Right renal cortex interstitium (tissue), 3 donors: Measurements from ENCODE around the gene KCNC1. TPM values are rescaled to one million over a fixed set of nuclear protein-coding genes. Genes with fewer than 3 reads are reported as not detected.

Experiments used
- DNase-seq, 3 donors: peaks; one replicate each; pipeline ENCODE4 v3.0.0-alpha.2; 2013; ENCODE audit warnings: low read depth in 3 of 3, low spot score in 2 of 3
- polyA plus RNA-seq, 3 donors: library from polyadenylated mRNA; unstranded; fragments of 120-200 nt; gene quantifications; one replicate each; pipeline ENCODE4 v1.2.1, GENCODE V29; 2013; ENCODE audit not compliant: insufficient read length in 3 of 3

The KCNC1 gene
- polyA plus RNA-seq, 3 donors: 0.80 to 1.1 (median 0.92) TPM

- no peak for DNase-seq
Observed at GRCh38 chr11:17714356-17714854, 20.2 kb upstream of the KCNC1 start.

- DNase-seq: no peak
Observed at GRCh38 chr11:17714870-17715269, 19.7 kb upstream of the KCNC1 start.

GRCh38 chr11:17716807-17717206, 17.8 kb upstream of the KCNC1 start:
- DNase-seq: no peak

GRCh38 chr11:17718015-17718414, 16.6 kb upstream of the KCNC1 start:
- no peak for DNase-seq

- DNase-seq: no peak
Observed at GRCh38 chr11:17718510-17718962, 16.0 kb upstream of the KCNC1 start.

GRCh38 chr11:17719028-17719937, 15.3 kb upstream of the KCNC1 start, which contains the start of gene MYOD1:
TSS of gene MYOD1 (plus strand) at chr11:17719571. CDS start at chr11:17719783, 212 bp downstream.
- no peak for DNase-seq

- DNase-seq: no peak
Observed at GRCh38 chr11:17719938-17720795, 14.4 kb upstream of the KCNC1 start.

GRCh38 chr11:17720796-17721171, 13.8 kb upstream of the KCNC1 start:
- no peak for DNase-seq

GRCh38 chr11:17721242-17721999, 13.2 kb upstream of the KCNC1 start:
- DNase-seq: no peak

GRCh38 chr11:17722000-17722643, 12.5 kb upstream of the KCNC1 start:
- DNase-seq: no peak

GRCh38 chr11:17724020-17724908, 10.3 kb upstream of the KCNC1 start:
- DNase-seq: no peak

GRCh38 chr11:17725174-17725573, 9.4 kb upstream of the KCNC1 start:
- DNase-seq: no peak

- DNase-seq: no peak
Observed at GRCh38 chr11:17730137-17730536, 4.4 kb upstream of the KCNC1 start.

- peak in 1 of 3 donors; percentile 63 for DNase-seq
Observed at GRCh38 chr11:17730608-17731462, 3.7 kb upstream of the KCNC1 start.

GRCh38 chr11:17733261-17733660, 1.3 kb upstream of the KCNC1 start:
- no peak for DNase-seq

GRCh38 chr11:17734986-17735817, 621 bp downstream of the KCNC1 start:
- DNase-seq: peak in 2 of 3 donors; percentile 54 to 78
